Measurements from ENCODE around the gene SPDYE6. TPM values are rescaled to one million over a fixed set of nuclear protein-coding genes. Genes with fewer than 3 reads are reported as not detected.

Gene SPDYE6
- total RNA-seq, 1 experiment from 2014 or later = not detected

DNA sequence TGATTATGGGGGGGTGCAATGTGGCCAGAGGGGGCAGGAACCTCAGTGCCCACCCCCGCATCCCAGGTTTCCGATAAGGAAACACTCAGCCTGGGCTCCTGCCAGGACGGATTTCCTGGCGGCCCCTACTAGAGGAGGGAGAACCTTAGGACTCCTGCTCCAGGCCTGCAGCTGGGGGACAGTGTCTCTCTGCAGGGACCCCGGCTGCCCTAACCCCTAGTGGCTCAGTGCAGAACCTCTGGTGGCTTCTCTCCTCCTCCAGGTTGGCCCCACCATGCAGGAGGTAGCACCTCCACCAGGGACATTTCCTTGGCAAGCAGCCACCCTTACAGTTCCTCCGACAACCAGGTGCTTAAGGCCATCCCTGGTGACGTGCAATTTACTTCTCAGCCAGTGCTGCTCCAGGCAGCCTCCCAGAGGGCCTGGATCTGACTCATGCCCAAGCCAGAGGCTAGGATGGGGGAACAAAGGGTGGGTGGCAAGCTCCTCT, 37.7 kb downstream of the SPDYE6 start:
- no peaks in the 10 kb centered on the region for H3K9me3 ChIP-seq (ENCODE audit: insufficient read depth, low read depth)
- ChIA-PET POLR2A (ENCODE audit: unreplicated experiment) (no interaction called here), CTCF (no interaction called here)
- no peak overlapping the region for H2AFZ ChIP-seq
- peak; percentile 82 to 83 for DNase-seq
- intact Hi-C loops (cut with micrococcal nuclease; ENCODE audit: unreplicated experiment) = no loop called here
- H3K27me3 ChIP-seq (ENCODE audit: insufficient read depth, low read depth) = no peaks in the 10 kb centered on the region
- no peaks in the 10 kb centered on the region for H3K36me3 ChIP-seq (ENCODE audit: low read depth)
- H3K4me2 ChIP-seq = no peak overlapping the region
- H3K27ac ChIP-seq = no peak overlapping the region
- H4K20me1 ChIP-seq (ENCODE audit: insufficient read depth) = no peaks in the 10 kb centered on the region
- H3K4me3 ChIP-seq = no peak overlapping the region
- H3K4me1 ChIP-seq (replicated peaks; ENCODE audit: insufficient read depth) = no peaks in the 10 kb centered on the region
- H3K9me2 ChIP-seq (ENCODE audit: insufficient read depth) = no peaks in the 10 kb centered on the region
- no peaks in the 10 kb centered on the region for H3K79me2 ChIP-seq (ENCODE audit: low read depth)
- no TSS peak for BruUV-seq (replicated peaks)
- TF ChIP-seq, protein P1, sequence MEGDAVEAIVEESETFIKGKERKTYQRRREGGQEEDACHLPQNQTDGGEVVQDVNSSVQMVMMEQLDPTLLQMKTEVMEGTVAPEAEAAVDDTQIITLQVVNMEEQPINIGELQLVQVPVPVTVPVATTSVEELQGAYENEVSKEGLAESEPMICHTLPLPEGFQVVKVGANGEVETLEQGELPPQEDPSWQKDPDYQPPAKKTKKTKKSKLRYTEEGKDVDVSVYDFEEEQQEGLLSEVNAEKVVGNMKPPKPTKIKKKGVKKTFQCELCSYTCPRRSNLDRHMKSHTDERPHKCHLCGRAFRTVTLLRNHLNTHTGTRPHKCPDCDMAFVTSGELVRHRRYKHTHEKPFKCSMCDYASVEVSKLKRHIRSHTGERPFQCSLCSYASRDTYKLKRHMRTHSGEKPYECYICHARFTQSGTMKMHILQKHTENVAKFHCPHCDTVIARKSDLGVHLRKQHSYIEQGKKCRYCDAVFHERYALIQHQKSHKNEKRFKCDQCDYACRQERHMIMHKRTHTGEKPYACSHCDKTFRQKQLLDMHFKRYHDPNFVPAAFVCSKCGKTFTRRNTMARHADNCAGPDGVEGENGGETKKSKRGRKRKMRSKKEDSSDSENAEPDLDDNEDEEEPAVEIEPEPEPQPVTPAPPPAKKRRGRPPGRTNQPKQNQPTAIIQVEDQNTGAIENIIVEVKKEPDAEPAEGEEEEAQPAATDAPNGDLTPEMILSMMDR (conservative IDR thresholded peaks at IDR 0.05) = no peak
- no peak for TF ChIP-seq EZH2 (IDR thresholded peaks at IDR 0.05; ENCODE audit: low read depth)
- peaks cover 10% of the 10 kb centered on the region; the same call in 1 of the 2 replicates for H3F3A ChIP-seq (ENCODE audit: insufficient read depth, low read depth)

DNA sequence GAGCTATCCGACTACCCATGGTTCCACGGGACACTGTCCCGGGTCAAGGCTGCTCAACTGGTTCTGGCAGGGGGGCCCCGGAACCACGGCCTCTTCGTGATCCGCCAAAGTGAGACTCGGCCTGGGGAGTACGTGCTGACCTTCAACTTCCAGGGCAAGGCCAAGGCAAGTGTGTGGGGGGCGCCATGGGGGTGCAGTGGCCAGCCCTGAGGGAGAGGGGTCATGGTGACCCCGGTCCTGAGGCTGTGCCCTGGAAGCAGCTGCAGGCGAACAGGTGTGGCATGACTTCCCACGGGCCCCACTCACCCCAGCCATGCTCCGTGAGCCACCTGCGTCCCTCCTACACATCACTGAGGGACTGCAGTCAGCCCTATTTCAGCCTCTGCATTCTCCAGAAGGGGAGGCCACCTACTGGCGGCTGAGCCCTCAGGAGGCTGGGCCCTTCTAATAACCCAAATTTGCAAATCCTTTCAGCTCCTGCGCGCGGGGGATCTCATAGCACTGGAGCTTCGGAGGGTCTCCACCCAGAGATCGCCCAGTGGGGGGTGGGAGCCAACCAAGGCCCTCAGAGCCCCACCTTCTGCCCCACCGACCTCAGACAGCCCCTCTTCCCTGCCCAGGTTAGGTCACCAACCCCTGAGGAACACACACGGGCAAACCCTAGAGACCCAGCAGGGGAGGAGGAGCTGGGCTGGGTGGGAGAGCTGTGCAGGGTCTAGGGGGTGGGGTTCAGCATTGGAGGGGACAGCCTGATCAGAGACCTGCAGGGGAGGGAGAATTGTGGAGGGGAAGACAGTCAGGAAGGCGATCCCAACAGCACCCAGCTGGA, 38.8 kb downstream of the SPDYE6 start:
- H4K20me1 ChIP-seq (ENCODE audit: insufficient read depth) = no peaks in the 10 kb centered on the region
- H3K79me2 ChIP-seq (ENCODE audit: low read depth) = no peaks in the 10 kb centered on the region
- H3K4me2 ChIP-seq = no peak overlapping the region
- H2AFZ ChIP-seq = no peak overlapping the region
- ChIA-PET POLR2A (ENCODE audit: unreplicated experiment) (no interaction called here), CTCF (no interaction called here)
- no peaks in the 10 kb centered on the region for H3K9me2 ChIP-seq (ENCODE audit: insufficient read depth)
- no peaks in the 10 kb centered on the region for H3K9me3 ChIP-seq (ENCODE audit: insufficient read depth, low read depth)
- intact Hi-C loops (cut with micrococcal nuclease; ENCODE audit: unreplicated experiment) = no loop called here
- no peak for TF ChIP-seq EZH2 (IDR thresholded peaks at IDR 0.05; ENCODE audit: low read depth)
- TF ChIP-seq, protein P1 (conservative IDR thresholded peaks at IDR 0.05) = no peak
- no peak overlapping the region for H3K27ac ChIP-seq
- DNase-seq = no peak
- H3K4me1 ChIP-seq (replicated peaks; ENCODE audit: insufficient read depth) = peaks cover 4% of the 10 kb centered on the region
- no peak overlapping the region for H3K4me3 ChIP-seq
- H3K27me3 ChIP-seq (ENCODE audit: insufficient read depth, low read depth) = no peaks in the 10 kb centered on the region
- H3K36me3 ChIP-seq (ENCODE audit: low read depth) = no peaks in the 10 kb centered on the region
- BruUV-seq (replicated peaks) = no TSS peak
- peaks cover 10% of the 10 kb centered on the region; the same call in 1 of the 2 replicates for H3F3A ChIP-seq (ENCODE audit: insufficient read depth, low read depth)

DNA sequence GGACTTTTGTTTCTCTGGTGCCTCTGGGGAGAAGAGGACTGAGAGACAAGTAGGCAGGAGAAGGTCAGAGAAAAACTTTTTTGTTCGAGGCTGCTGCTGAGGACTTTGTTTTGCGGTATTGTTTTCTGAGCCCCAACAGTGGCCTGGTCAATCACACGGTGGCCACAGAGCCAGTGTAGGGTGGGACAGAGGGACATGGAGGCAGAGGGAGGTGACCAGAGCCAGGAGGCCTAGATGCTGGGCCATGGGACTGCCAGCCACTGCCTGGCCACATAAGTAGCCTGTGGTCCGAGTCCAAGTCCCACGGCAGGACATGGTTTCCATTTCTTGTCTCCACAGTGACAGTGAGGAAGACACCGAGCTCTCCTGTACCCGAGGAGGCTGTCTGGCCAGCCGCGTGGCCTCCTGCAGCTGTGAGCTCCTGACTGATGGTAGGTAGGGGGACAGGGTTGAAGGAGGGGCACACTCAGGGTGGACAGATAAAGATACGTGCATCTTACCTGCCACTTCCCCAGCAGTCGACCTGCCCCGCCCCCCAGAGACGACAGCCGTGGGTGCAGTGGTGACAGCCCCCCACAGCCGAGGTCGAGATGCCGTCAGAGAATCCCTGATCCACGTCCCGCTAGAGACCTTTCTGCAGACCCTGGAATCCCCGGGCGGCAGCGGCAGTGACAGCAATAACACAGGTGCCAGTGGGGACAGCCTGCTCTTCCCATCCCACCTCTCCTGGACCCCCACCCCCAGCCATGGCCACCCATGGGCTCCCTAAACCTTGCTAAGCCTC, 42.1 kb downstream of the SPDYE6 start:
- DNase-seq = no peak
- H3K79me2 ChIP-seq (ENCODE audit: low read depth) = no peaks in the 10 kb centered on the region
- peaks cover 9% of the 10 kb centered on the region for H3K4me1 ChIP-seq (replicated peaks; ENCODE audit: insufficient read depth)
- H4K20me1 ChIP-seq (ENCODE audit: insufficient read depth) = no peaks in the 10 kb centered on the region
- POLR2A ChIA-PET (ENCODE audit: unreplicated experiment) = no interaction called here
- no peak overlapping the region for H3K4me2 ChIP-seq
- peaks cover 4% of the 10 kb centered on the region; the same call in 1 of the 2 replicates for H3F3A ChIP-seq (ENCODE audit: insufficient read depth, low read depth)
- H3K36me3 ChIP-seq (ENCODE audit: low read depth) = no peaks in the 10 kb centered on the region
- no peaks in the 10 kb centered on the region for H3K27me3 ChIP-seq (ENCODE audit: insufficient read depth, low read depth)
- TF ChIP-seq, protein P1 (conservative IDR thresholded peaks at IDR 0.05) = no peak
- TF ChIP-seq EZH2 (IDR thresholded peaks at IDR 0.05; ENCODE audit: low read depth) = no peak
- CTCF ChIA-PET = no interaction called here
- no peak overlapping the region for H3K4me3 ChIP-seq
- BruUV-seq (replicated peaks) = no TSS peak
- intact Hi-C loops (cut with micrococcal nuclease; ENCODE audit: unreplicated experiment) = loop anchor here (2.0 kb wide), 1 partner anchor 27 kb away; the partner anchor contains the start of gene SH2B2
- H3K9me3 ChIP-seq (ENCODE audit: insufficient read depth, low read depth) = no peaks in the 10 kb centered on the region
- no peak overlapping the region for H2AFZ ChIP-seq
- H3K9me2 ChIP-seq (ENCODE audit: insufficient read depth) = no peaks in the 10 kb centered on the region
- no peak overlapping the region for H3K27ac ChIP-seq
